ELF-1 (cell line): ENCODE data around the gene UTS2.
A peak's percentile ranks its signal among the peaks of the same experiment; 100 is the strongest.

ENCODE experiments used
- DNase-seq: peaks from one replicate; pipeline ENCODE4 v3.0.0-alpha.2; 2016; ENCODE audit warnings: low read depth, low spot score

UTS2 gene

DNA sequence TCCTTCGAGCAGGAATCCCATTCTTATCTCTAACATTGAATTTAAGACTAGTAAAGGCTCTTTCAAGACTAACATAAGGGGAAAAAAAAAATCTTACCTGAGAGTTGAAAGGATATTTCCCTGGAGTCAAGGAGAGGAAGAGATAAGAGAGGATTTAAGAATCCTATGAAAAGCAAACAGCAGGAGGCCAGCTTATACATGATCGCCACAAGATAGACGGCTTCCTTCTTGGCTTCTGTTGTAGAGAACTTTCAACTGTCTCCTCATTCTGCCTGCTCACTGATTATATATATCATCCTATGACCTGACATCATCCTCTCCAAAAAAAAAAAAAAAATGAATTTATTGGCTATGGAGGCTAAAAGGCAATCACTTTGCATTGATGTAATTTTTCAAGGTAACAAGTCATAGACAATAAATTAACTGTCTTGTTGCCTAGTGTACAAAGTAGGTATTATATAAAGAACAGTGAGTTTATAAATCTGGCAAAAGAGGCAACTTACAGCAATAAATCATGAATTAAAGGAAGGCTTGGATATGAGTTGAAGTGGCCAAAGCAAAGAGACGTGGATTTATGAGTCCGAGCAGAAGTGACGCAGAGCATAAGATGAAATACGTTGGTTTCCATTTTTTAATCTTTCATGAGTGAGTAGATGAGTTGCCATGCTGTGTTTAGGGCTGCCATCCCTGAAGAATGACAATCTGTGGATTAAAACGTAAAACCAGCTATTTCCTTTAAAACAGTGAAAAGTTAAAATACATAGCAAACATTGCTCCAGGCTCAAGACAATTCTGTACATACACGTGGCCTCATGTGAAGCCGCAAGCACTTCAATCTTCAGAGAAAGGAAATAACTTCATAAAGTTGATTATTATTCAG, at the start of gene UTS2:
TSS of gene UTS2 (minus strand) at position 262 of the 880 bp plus-strand sequence. CDS start at position 200, 62 bp downstream.
- no peak for DNase-seq

- no peak for DNase-seq
Observed at GRCh38 chr1:7899741-7900140, 46.9 kb upstream of the UTS2 start.

DNA sequence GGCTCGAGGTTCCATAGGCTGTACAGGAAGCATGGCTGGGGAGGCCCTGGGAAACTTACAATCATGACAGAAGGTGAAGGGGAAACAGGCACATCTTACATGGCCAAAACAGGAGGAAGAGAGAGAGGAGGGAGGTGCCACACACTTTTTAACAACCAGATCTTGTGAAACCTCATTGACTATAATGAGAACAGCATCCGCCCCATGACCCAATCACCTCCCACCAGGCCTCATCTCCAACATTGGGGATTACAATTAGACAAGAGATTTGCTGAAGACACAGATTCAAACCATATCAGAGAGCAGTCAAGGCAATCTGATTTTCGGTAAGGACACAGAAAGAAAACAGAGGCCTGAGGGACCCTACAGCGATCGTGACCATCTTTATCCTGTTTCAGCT, 46.1 kb upstream of the UTS2 start:
- no peak for DNase-seq

GRCh38 chr1:7896994-7897393, 44.1 kb upstream of the UTS2 start:
- DNase-seq, result no peak

GRCh38 chr1:7893529-7894180, 40.8 kb upstream of the UTS2 start:
- no peak for DNase-seq

DNA sequence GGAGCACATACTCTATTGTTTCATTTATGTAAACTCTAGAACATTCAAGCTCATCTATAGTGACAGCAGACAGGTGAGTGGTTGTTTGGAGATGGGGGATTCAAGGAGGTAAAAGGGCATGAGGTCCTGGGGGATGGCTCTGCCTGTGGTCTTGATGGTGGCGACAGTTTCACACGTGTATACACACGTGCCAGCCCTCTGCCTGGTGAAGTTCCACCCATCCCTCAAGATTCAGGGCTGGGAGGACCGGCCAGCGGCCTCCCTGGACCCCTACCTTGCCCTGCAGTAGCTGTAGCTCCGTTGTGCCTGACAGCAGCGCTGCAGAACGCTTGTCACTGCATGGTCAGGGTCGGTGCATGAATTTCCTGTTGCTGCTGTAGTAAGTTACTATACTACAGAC, 38.9 kb upstream of the UTS2 start:
- DNase-seq, result no peak

- DNase-seq, result no peak
Observed at GRCh38 chr1:7890853-7891252, 38.0 kb upstream of the UTS2 start.

DNA sequence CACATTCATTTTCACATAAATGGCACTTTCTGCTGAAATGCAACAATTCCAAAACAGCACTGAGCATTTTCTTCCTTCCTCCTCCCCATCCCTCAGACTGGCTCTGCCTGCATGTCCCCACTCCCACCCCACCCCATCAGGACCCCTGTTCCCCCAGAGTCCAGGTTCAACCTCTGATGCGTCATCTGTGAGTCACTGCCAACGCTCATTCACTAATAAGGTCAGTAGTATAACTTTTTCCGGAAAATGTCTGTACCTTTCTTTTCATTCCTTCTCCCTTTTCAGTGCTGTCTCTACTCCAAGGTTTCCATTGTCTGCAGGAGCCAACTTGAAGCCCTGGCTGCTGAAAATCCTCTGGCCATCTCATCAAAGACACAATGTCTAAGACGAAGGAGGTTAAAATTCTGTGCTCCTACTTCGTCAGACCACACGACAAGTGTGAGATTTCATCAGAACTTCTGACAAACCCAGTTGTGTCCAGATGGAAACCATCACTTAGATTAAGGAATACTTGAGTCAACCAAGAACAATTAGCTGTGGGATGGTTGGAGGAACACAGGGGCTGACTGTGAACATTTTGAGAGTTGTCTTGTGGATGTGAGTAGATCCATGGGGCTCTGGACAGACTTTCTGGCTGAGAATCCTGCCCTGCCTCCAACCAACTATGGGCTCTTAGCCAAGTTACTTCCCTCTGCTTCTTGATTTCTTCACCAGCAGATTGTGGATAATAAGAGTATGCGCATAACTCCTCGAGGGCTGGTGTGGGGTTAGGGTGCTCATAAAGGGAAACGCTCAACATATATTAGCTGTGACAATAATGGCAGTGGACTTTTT, 35.6 kb upstream of the UTS2 start:
- no peak for DNase-seq

GRCh38 chr1:7886405-7886745, 33.5 kb upstream of the UTS2 start:
- no peak for DNase-seq

GRCh38 chr1:7885513-7886404, 32.9 kb upstream of the UTS2 start:
- DNase-seq, result peak; percentile 96

DNA sequence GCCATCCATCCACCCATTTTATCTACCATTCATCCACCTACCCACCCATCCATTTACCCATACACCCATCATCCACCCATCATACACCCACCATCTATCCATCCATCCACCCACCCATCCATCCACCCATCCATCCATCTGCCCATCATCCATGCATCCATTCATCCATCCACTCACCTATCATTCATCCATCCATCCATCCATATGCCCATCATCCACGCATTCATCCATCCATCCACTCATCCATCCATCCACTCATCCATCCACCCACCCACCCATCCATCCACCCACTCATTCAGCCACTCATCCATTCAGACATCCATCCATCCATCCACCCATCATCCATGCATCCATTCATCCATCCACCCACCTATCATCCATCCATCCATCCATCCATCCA, 31.9 kb upstream of the UTS2 start:
- no peak for DNase-seq

DNA sequence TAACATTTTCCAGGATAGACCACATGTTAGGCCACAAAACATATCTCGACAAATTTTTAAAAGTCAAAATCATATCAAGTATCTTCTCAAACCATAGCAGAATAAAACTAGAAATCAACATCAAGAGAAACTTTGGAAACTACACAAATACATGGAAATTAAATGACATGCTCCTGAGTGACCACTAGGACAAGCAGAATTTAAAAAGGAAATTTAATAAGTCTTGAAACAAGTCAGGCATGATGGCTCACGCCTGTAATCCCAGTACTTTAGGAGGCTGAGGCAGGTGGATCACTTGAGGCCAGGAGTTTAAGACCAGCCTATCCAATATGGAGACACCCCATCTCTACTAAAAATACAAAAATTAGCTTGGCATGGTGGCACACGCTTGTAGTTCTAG, 26.4 kb upstream of the UTS2 start:
- no peak for DNase-seq

GRCh38 chr1:7878027-7878426, 25.2 kb upstream of the UTS2 start:
- no peak for DNase-seq

GRCh38 chr1:7873801-7874795, 21.2 kb upstream of the UTS2 start:
- DNase-seq, result no peak

DNA sequence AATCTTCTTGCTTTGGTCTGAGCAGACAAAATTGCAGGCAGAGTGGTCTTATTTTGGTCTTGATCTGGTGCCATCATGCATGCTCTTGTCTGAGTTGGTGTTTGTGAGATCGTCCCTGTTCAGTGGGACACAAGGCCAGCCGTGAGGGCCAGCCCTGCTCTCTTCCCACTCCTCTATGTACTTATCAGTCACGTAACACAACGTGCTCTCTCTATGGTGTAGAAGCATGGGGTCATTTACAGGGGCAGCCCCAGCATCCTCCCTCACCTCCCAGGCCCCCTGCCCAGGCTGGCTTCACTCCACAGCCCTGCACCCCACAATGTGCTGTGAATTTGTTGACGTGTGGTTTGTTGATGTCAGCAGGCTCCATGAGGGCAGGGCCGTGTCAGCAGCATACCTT, 18.3 kb upstream of the UTS2 start:
- no peak for DNase-seq

DNA sequence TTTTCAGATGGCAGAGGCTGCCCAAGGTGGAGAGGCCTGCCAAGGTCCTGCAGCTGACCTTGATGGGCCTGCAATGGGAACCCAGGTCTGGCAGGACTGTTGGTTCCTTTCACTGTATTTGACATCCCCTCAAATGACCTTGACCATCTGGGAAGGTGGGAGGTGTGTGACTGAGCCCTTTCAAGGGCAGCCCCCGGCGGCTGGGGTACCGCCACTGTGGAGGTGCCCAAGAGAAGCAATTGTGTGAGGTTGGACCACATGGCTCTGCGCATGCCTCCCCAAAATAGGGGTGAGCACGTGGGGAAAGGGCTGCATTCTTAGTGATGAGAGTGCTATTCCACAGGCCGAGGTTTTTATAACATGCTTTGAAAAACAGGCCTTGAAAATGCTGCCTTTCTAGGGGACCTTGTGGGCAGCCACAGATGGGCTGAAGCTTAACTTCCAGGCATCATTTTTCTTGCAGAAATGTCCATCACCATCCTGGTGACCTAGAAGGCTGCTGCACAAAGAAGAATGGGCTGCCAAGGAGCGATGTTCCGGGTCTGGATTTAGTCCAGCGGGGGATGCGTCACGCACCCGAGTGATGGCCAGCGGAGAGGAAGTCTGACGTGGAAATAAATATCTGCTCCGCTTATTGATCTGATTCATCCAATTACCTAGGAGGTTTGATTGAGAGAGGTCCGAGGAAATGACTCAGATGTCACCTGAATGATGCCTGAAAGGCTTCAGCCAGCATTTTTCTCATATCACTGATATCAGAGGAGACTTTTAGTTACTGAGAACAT, 16.5 kb upstream of the UTS2 start:
- DNase-seq, result no peak

DNA sequence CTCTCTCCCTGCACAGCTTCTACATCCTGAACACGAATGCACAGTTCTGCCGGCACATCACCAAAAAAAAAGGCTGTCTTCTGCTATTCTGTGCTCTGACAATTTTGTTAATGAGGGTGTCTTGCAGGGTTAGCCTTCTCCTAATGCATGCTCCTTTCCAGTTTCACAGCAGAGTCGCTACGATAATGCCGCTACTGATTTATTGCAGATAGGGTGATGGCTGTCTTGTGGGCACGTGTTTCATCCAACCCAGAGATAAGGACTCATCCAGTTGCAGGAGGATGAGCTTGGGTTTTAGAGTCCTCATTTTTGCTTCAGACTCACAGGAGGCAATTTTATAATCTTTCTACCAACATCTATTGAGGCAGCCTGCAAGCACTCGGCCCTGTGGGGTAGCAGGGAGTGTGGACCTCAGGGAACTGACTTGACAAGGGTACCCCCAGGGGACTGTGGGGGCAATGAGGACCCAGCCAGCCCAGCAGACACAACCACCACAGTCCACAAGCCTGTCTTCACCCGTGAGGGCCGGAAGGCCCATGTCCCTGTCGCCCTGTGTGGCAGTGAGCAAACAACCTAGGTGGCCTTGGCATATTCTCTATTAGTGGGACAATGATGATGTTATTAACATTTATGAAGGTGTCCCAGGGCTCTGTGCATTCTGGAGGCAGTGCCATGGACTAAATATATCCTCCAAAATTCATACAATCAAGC, 15.4 kb upstream of the UTS2 start:
- DNase-seq, result no peak

DNA sequence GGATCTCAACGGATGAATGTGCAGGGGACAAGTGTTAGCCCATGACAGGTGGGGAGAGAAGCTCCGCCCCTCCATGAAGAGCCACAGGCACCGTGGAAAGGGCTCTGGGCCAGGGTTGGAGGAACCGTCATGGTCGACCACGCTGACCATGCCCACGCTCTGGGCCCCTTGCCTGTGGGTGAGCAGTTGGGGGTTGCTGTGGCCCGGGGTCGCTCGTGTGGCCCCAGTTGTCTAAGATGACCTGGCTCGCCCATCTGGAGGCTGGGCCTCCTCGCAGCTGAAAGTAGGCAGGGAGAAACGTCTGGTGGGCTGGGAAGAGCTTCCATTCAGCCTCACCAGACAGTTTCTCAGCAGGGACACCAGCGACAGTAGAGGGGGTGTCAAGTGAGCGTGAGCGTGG, 13.1 kb upstream of the UTS2 start:
- DNase-seq, result no peak
